Body of pancreas (tissue), 4 donors: ENCODE measurements around the gene CRACR2B. TPM values are rescaled to one million over a fixed set of nuclear protein-coding genes. Genes with fewer than 3 reads are reported as not detected.

Experiments used
- ATAC-seq: fragments of 150-250 bp; one replicate; pipeline ENCODE4 v1.9.1; 2016
- DNase-seq, 4 donors: peaks; one replicate each; pipeline ENCODE4 v3.0.0-alpha.2; 2019
- H3K27ac ChIP-seq, 4 donors: fragments of 200-600 bp; sonication (generic); 1 replicate in 3 of 4; 2 replicates in 1 of 4; pipeline versions ENCODE4 v1.5.1 to v1.6.1; 2016 to 2019; ENCODE audit warnings: mild to moderate bottlenecking in 1 of 4, mixed read lengths in 1 of 4, moderate library complexity in 1 of 4
- H3K27me3 ChIP-seq, 2 donors: fragments of 200-600 bp; sonication (generic); one replicate each; pipeline ENCODE4 v1.6.0; 2016; ENCODE audit warnings: mild to moderate bottlenecking in 1 of 2
- H3K36me3 ChIP-seq, 2 donors: fragments of 200-600 bp; sonication (generic); replicated peaks in 1 of 2; 2 replicates each; pipeline ENCODE4 v1.5.1; 2016; ENCODE audit warnings: low read depth in 2 of 2; ENCODE audit not compliant: insufficient read depth in 1 of 2
- H3K4me1 ChIP-seq: fragments of 200-600 bp; sonication (generic); one replicate; pipeline ENCODE4 v1.6.0; 2016
- H3K4me3 ChIP-seq, 2 donors: fragments of 200-600 bp; sonication (generic); 1 replicate in 1 of 2; 2 replicates in 1 of 2; pipeline ENCODE4 v1.5.1; 2016 to 2019
- H3K9me3 ChIP-seq, 3 donors: fragments of 200-600 bp; sonication (generic); 1 replicate in 2 of 3; 2 replicates in 1 of 3; pipeline ENCODE4 v1.5.1; 2016
- CTCF ChIP-seq, 7 experiments: fragments of 450-650 bp in 4 of 7; fragments of 200-600 bp in 3 of 7; sonication (generic) in 3 of 7; IDR thresholded peaks; one replicate each; pipeline ENCODE4 v1.5.1; 2016 to 2019; ENCODE audit warnings: antibody characterized with exemption in 7 of 7
- POLR2A ChIP-seq, 3 donors: fragments of 450-650 bp; IDR thresholded peaks; one replicate each; pipeline ENCODE4 v1.6.1; 2016; ENCODE audit warnings: antibody characterized with exemption in 3 of 3, mild to moderate bottlenecking in 2 of 3
- whole genome bisulfite sequencing, 2 donors: methylation state at CpG; one replicate each; pipeline ENCODE4 v1.1.5; 2017; 5-methylcytosine and 5-hydroxymethylcytosine counted together
- intact Hi-C: fragments of 100-400 bp; cut with DNase I; formaldehyde crosslinking; loops from one replicate; pipeline ENCODE4 v1.15.1; 2023
- total RNA-seq, 2 donors: library from RNA; depleted of rRNA; stranded (reverse); fragments of >200 nt; gene quantifications; one replicate each; pipeline ENCODE4 v1.1.0, GENCODE V29; 2016

CRACR2B gene
- total RNA-seq, 2 donors from 2014 or later: 134 to 368 TPM

GRCh38 chr11:855796-856195, 28.1 kb downstream of the CRACR2B start:
- TF ChIP-seq POLR2A (IDR thresholded peaks at IDR 0.05): no peak
- TF ChIP-seq CTCF (IDR thresholded peaks at IDR 0.05): no peak
- 95% methylated on average over 11 of the region's 12 CpGs; no CpG with 5 or more reads in 1 of the 2 donors for WGBS, 2 donors

GRCh38 chr11:856397-856796, 28.7 kb downstream of the CRACR2B start:
- H3K4me1 ChIP-seq: peaks cover 12% of the 10 kb centered on the region
- no peaks in the 10 kb centered on the region for H3K27me3 ChIP-seq
- no peaks in the 10 kb centered on the region for H3K9me3 ChIP-seq
- no peak overlapping the region for H3K27ac ChIP-seq
- ATAC-seq (no peak), DNase-seq (no peak)
- no peak overlapping the region for H3K4me3 ChIP-seq
- TF ChIP-seq POLR2A (IDR thresholded peaks at IDR 0.05) (no peak), CTCF (IDR thresholded peaks at IDR 0.05) (no peak)
- intact Hi-C loops: loop anchor here (5.0 kb wide), 1 partner anchor 181 kb away; the partner anchor contains the start of gene MUC6
- H3K36me3 ChIP-seq: no peaks in the 10 kb centered on the region
- WGBS, 2 donors: 98 to 100% methylated on average over 3 to 7 of the region's 8 CpGs

More at GRCh38 chr11:855796-856195, 28.1 kb downstream of the CRACR2B start:
- Histone ChIP-seq H3K4me3 (no peak overlapping the region), H3K9me3 (no peaks in the 10 kb centered on the region), H3K4me1 (peaks cover 14% of the 10 kb centered on the region), H3K27me3 (no peaks in the 10 kb centered on the region), H3K27ac (no peak overlapping the region), H3K36me3 (no peaks in the 10 kb centered on the region)
- intact Hi-C loops: loop anchor here (5.0 kb wide), 1 partner anchor 182 kb away; the partner anchor contains the start of gene MUC6
- ATAC-seq (no peak), DNase-seq (no peak)

GRCh38 chr11:858053-858761, 30.5 kb downstream of the CRACR2B start:
- ATAC-seq (no peak), DNase-seq (no peak)
- H3K36me3 ChIP-seq: no peaks in the 10 kb centered on the region
- TF ChIP-seq POLR2A (IDR thresholded peaks at IDR 0.05): no peak
- TF ChIP-seq CTCF (IDR thresholded peaks at IDR 0.05): no peak
- H3K4me1 ChIP-seq: peaks cover 12% of the 10 kb centered on the region
- H3K9me3 ChIP-seq: no peaks in the 10 kb centered on the region
- no peaks in the 10 kb centered on the region for H3K27me3 ChIP-seq
- H3K4me3 ChIP-seq: no peak overlapping the region
- H3K27ac ChIP-seq: no peak overlapping the region
- intact Hi-C loops: loop anchor here (5.0 kb wide), 1 partner anchor 179 kb away; the partner anchor contains the start of gene MUC6
- 78 to 85% methylated on average over 18 to 25 of the region's 27 CpGs for WGBS, 2 donors

GRCh38 chr11:858762-859339, 31.1 kb downstream of the CRACR2B start:
- WGBS, 2 donors: 83 to 84% methylated on average over 34 to 36 of the region's 37 CpGs
- no peak overlapping the region for H3K27ac ChIP-seq
- intact Hi-C loops: loop anchor here (5.0 kb wide), 1 partner anchor 178 kb away; the partner anchor contains the start of gene MUC6
- peaks cover 12% of the 10 kb centered on the region for H3K4me1 ChIP-seq
- H3K27me3 ChIP-seq: no peaks in the 10 kb centered on the region
- no peak for ATAC-seq
- no peak for DNase-seq
- H3K36me3 ChIP-seq: no peaks in the 10 kb centered on the region
- TF ChIP-seq POLR2A (IDR thresholded peaks at IDR 0.05): no peak
- no peak for TF ChIP-seq CTCF (IDR thresholded peaks at IDR 0.05)
- H3K4me3 ChIP-seq: no peak overlapping the region
- no peaks in the 10 kb centered on the region for H3K9me3 ChIP-seq
